ENCODE data around the gene CTSH.
"Not testable (repeated sequence)": the region's sequence is repeated elsewhere in the genome, so short reads cannot be mapped to it uniquely, and the experiment has no call there.

The CTSH gene

DNA sequence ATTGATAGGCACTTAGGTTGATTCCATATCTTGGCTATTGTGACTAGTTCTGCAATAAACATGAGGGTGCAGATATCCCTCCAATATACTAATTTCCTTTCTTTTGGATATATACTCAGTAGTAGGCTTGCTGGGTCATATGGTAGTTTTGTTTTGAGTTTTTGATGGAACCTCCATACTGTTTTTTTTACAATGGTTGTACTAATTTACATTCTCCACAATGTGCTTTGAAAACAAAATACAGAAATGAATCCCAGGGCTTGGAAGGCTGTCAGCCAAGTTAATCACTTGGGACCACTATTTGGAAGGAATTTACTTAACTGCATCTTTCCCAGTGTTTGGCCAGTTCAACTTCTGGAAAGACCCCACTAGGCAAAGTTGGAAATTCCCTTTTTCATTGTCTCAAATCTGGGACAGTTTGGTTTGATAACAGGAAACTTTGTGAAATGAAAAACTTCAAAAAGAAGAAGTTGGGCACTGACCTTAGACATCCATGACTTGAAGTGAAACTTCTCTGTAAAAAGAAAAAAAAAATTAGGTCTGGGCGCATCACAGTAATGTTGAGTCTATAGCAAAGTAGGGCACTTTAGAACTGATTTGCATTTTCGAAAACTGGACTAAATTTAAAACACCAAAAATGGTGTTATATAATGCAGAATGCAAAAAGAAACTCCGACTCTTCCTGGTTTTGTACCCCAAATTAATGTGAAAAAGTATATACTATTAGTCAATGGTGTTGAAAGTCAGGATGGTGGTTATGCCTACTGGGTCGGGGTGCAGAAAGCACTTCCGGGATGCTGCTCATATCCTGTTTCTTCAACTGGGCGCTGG, 6.0 kb downstream of the CTSH start:
- no peak for DNase-seq

DNA sequence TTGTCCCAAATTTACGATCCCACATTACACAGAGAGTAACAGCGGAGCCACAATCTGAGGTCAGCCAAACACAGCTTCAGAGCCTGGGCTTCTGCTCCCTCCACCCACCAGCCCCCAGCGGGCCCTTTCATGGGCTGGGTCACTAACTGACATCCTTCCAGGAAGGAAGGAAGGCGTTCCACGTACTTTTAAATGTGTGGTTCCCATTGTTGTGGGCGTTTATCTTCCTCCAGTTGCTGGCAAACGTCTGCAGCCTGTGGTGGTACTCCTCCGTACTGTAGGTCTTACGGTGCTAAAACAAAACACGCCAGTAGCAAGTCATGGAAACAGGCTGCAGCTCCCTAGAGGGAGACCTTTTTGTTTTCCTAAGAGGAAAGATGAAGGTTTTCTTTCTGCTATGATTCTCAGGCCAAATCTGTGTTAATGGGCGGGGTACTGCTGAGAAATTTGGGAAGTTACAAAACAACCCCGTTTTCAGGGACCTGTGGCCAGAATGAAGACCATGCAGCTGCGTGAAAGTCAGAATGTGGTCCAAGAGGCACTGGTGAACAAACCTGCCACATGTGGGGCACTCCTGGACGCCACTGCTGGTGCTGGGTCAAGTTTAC, 7.6 kb downstream of the CTSH start:
- no peak for DNase-seq

DNA sequence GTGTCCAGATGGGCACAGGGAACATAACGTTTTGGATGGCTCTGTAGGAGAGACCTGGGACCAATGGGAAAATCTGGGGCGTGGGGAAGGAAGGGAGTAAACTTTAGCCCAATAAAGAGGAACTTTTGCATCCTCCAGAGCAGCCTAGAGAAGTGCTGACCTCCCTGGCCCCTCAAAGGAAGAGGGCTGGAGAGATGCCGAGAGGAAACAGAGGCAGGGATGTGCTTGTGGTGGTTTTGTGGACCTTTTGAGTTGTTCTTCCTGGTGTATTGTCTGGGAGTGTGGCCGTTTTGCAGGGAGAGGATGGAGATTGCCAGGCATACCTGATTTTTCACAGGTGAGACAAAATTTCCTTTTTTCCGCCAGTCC, 10.2 kb downstream of the CTSH start:
- DNase-seq, result no peak

DNA sequence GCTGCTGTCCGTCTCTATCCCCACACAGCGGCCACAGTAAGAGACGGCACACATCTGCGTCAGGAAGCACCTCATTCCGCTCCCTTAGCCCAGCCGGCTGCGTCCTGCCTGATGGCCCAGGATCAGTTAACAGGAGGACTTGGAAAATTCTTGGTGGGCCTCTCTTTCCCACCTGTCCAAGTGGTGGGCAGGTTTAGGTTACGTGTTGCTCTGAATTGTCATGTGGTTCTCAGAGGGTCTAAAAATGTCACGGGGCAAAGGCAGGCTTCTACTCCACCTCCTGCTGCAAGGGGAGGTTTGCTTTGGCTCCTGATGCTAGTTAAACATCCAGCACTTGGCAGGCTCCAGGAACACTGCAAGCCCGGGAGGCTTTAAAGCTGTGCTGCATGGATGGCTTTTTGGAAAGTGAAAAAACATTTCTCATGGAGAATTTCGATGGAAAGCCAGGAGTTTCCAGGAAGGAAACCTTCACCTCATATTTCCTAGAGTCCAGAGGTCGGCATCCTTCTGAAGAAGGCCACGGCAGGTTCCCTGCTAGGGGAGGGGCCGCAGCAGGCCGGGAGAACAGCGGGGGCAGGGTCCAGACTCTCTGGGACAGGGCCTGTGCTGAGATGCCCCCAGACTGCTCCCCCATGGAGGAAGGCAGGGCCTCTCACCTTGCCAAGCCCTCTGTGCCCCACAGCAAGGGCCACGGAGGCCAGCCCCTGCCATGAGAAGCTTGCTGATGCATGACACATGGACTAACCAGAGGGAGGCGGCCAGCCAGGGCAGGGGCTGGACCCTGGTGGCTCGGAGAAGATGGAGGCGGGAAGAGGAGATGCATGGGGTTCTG, 10.8 kb downstream of the CTSH start:
- DNase-seq, result peak; percentile 17 to 42

DNA sequence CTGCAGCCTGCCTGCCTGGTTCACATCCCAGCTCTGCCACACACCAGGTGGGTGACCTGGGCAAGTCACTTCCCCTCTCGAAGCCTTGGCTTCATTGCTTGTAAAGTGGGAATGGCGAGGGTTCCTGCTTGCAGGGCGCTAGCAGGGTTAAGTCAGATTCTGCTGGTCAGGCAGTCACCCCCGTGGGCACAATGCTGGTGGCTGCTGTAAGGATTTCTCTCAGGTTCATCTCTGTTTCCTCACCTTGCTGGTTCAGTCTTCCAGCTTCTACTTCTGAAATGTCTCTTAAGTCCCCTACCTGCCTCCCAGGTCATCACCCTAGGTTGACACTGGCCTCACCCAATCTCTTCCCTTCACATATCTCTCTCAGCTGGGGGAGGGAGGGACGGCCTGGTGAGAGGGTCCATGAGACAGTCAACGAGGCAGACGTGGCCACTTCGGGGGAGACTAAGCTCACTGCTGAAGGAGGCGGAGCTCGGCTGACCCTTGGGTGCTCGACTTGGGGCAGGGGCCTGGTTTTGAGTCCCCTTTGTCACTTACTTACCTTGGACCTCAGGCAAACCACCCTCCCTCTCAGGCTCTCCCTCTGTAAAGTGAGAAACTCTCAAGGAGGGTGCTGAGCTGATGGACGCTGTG, 11.5 kb downstream of the CTSH start:
- no peak for DNase-seq

DNA sequence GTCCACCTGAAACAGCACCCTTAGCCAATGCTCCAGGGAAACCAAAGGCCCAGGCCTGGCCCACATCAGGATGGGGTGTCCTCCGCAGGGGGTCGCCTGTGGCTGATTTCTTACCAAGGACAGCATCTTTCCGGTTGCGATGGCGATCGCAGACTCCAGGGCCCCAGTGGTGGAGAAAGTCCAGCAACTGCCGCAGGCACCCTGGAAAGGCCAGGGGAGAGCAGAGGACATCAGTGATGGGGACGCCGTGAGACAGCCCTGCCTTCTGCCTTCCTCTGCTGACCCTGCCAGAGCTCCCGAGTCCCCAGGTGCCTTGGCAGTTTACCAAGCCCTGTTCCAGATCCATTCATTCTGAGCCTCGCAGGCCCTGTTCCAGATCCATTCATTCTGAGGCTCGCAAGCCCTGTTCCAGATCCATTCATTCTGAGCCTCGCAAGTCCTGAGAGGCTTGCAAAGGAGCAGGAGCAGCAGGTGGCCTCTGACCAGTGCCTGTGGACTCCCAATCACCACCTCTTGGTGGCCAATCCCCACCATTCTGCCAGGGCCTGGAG, 12.5 kb downstream of the CTSH start:
- DNase-seq, result no peak

DNA sequence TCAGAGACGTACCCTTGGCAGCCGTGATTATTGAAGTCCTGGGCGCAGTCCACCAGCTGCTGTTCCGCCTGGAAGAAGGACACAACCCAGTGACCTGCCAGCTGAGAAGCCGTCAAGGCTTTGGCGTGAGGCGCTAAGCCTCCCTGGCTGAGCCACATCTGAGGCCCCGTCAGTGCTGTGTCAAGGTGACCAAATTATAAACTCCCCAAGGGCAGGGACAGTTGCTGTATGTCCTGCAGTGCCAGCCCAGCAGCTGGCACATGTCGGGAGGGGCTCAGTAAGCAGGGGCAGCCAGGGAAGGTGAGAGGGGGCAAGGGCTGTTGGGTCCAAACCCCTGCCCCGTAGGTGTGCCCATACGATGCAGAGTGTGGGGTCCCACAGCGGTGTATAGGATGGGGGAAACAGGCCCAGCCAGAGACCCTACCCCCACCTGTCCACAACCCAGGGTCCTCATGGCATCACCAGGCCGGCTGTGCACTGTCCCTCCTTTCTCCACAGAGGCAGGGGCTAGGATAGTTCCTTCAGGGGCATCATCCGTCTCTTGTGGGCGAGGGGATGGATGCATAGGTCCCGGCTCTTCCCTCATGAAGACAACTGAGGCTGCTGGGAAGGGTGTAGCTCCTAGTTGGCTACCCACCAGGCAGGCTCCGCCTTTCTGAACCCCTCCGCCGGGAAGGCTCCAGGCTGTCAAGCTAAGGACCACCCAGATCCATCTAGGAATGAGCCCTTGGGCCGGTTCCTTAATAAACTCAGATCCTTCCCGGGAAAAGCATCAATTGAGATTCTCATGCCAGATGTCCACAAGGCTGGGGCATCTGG, 13.2 kb downstream of the CTSH start:
- no peak for DNase-seq

DNA sequence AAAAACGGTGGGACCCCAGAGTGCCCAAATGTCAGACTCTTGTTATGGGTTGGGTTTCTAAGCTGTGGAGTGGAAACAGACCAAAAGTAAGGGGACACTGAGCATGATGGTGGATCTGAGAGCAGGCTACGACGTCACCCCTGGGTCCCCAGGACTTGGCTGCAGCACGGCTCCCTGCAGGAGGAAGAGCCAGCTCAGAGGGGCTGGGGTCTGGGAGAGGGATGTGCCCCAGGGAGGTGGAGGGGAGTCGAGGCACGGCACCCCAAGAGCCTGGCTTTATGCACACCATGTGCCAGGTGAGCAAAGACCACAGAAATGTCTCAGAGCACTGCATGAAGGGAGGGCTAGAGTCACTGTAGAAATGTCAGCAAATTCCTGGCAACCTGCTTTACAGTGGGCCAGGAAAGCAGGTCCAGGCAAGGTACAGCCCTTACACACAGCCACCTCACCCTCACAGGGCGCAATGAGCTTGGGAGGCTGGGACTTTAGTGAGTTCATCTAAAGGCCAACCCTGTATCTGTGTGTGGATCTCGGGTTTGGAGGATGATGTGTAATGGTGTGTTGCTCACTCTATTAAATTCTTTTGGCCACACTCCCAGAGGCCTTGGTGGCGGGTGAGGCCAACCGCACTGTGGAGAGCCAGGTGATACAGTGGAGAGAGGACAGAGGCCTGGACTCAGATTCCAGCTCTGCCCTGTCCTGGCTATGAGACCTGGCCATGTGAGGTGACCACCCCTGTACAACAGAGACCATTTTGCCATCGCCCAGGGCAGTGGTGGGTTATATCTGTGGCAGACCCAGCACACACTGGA, 14.1 kb downstream of the CTSH start:
- no peak for DNase-seq

DNA sequence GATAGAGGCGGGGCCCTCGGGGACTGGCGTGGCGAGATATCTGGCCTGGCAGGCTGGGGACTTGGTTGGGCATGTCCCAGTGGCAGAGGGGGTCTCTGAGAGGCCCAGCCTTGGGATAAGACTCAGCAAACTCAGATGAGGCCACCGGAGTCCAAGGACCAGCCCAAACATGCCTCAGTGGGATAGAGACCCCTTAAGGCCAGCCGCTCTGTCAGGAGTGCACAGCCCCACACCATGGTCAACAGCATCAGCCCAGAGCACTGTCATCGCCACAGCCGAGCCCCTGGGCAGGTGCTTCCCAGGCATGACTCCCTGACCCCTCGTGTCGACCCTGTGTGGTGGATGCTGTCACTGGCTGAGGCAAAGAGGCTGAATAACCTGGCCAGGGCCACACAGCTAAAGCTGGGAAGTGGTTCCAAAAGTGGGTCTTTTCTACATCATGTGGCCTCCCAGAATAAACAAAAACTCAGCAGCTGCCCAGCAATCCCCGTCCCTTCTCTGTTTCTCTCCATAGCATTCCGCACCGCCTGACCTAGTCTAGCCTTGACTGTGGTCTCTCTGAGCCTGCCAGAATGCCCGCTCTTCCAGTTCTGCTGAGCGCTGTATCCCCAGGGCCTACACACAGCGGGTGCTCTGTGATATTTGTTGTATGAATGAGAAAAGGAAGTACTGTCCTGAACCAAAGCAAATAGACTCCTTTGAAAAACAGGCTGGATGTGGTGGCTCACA, 15.1 kb downstream of the CTSH start:
- DNase-seq, result no peak

DNA sequence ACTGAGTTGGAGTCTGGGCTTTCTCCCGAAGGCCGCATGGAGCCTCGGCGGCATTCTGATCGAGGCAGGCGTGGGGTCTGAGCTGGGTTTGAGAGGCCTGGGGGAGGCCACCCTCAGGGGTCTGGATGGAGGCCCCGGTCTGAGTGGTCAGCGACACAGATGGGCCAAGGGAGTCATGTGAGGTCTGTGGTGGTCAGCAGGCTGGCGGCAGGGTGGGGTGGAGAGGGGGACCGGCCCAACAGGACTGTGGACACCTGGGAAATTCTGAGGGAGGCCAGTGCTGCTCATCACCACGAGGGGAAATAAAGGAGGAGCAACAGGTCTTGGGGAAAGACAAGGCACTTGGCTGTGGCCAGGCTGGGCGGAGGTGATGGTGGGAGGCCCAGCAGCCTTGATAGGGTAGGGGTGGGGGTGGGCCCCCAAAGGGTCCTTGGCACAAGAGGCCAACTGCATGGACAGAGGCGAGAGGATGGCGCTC, 16.2 kb downstream of the CTSH start:
- DNase-seq, result no peak

DNA sequence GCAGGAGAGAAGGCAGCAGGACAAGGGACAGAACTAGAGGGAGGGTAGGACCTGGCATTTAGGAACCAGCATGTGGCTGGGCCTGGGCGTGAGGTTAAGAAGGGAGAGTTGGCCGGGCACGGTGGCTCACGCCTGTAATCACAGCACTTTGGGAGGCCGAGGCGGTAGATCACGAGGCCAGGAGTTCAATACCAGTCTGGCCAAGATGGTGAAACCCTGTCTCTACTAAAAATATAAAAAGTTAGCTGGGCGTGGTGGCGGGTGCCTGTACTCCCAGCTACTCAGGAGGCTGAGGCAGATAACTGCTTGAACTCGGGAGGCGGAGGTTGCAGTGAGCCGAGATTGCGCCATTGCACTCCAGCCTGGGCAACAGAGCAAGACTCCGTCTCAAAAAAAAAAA, 16.7 kb downstream of the CTSH start:
- not testable (repeated sequence) for DNase-seq

DNA sequence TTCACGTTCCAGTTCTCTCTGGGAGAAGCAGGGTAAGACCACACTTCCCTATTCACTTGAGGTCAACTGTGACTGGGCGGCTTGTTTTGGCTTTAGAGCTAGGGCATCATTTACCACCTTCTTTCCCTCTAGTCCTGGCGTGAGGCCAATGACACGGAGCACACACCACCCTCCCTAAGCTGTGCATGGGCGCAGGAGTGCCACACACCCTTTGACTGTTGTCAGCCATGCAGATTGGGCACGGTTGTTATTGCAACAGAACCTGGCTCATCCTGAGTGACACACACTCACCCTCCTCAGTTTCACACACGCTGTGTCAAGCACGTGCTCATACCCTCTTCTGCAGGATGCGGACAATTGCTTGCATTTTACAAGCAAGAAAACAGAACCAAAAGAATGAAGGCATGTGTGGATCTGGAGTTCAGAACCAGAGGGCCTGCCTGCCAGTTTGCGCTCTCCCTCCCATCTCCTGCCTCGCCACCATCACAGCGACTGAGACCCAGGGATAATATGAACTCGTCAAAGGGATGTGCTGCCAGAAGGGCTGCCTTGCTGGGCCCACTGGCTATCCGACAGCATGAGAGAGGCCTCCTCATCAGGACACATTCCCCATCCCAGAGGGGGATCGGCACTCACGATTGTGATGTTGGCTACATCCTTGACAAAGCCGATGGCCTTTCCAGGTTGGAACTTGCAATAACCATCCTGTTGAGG, 17.6 kb downstream of the CTSH start:
- no peak for DNase-seq

DNA sequence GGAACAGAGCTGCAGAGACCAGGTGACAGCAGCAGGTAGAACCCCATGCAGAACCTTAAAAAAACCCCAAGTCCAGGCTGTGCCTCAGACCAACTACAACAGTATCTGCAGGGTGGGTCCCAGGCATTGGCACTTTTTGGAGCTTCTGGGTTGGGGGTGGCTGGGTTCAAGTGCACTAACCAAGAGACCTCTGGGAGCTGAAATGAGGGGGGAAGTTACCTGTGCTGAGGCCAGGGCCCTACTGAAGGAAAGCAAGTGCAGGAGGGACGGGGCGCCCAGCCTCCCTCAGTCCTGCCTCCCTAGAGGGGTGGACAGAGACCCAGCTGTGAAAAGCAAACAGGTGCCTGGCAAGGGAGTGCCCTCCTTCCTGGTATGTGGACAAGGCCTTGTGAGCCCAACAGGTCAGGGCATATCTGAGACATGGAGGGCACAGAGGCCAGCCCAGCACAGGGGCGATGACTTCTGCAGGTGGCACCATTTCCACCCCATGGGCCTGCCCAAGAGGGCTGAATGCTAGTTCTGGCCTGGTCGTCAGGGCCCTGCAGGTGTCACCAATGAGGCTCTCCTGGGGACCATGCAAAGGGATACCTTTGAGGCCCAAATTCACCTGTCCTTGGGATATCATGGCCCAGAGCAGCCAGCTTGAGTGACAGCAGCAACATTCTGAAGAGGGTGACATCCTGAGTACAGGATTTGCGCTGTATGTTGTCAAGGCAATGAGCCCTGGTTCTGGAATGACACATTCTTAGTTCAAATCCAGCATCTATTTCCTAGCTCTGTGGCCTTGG, 18.7 kb downstream of the CTSH start:
- DNase-seq, result no peak

DNA sequence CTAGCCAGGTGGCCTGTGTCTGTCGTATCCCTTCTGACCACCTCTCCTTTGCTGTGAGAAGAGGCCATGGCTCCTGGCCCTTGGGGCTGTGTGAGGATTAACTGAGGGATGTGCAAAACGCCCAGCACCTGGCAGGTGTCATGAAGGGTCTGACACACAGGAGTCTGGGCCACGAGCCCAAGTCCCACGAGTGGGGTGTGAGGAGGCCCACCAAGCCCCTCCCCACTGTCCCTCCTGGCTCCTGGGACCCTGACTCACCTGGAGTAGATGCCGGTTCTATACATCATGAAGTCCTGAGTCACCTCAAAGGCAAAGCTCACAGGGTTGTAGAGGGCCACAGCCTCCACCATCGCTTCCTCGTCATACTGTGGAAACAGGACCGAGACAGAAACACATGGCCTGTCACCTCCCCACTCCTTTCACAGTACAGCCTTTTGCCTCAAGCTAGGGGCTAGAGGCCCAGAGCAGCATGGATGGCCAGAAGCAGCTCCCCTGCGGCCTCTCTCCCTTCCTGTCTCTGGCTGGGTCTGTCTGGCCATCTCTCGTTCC, 19.7 kb downstream of the CTSH start:
- no peak for DNase-seq

DNA sequence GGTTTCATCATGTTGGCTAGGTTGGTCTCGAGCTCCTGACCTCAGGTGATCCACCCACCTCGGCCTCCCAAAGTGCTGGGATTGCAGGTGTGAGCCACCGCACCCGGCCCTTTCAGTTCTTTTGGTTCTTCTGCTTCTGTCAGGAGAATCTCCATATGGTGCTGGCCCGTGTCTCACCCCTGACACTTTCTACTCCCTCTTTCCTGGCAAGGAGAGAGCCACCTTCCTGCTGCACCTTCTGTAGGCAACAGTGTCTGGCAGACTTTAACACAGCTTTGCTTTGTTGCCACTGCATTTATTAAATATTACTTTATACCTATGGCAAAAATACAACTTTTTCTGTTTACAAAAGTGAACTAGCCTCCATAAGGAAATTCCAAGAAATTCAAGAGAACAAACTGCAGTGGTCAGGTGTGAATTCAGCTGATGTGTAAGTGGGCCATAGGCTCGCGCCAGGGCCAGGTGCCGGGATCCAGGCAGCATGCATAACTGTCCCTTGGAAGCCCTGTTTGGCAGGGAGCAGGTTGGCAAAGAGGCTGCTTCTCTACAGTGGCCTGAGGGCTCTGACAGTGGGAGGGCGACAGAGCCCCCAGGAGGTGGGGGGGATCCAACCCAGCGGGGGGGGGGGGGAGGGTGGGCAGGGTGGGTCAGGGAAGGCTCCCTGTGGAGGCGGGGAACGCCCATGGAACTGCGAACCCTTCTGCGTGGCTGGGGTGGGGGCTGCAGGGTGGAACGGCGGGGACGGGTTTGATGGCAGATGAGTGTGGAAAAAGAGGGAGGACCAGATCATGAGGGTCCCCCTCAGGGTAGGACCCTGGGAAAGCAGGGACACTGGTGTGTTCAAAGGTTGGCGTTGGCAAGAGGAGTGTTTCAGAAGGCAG, 21.1 kb downstream of the CTSH start:
- no peak for DNase-seq

DNA sequence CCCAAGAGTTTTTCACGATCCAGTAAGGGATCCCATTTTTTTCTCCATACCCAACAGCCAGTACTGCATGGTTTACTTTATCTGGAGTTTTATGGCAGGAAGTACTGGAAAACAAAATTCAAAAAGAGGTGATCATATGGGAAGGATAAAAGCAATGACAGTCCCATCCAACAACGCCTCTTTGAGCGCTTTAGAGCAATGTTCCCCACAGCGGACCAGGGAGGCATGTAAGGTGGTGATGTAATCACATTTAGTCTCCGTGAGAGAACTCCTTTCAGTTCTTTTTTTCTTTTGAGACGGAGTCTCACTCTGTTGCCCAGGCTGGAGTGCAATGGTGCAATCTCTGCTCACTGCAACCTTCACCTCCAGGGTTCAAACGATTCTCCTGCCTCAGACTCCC, 21.8 kb downstream of the CTSH start:
- DNase-seq, result no peak

DNA sequence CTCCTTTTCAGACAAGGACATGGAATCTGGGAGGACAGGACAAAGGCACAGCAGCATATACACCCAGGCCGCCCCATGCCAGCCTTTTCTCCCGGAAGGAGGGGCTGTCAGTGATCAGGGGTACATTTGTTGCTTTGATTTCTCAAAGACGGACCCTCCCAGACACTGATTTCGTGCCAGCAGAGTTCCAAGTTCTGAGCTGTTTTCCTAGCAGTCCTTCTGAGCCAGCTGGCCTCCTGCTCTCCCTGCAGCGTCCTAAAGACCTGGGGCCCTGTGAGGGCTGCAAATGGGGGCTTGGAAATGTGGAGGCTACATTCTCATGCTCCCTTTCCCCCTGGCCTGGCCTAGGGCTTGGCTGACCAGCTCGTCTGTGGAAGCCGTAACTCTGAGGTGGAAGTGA, 22.3 kb downstream of the CTSH start:
- no peak for DNase-seq

DNA sequence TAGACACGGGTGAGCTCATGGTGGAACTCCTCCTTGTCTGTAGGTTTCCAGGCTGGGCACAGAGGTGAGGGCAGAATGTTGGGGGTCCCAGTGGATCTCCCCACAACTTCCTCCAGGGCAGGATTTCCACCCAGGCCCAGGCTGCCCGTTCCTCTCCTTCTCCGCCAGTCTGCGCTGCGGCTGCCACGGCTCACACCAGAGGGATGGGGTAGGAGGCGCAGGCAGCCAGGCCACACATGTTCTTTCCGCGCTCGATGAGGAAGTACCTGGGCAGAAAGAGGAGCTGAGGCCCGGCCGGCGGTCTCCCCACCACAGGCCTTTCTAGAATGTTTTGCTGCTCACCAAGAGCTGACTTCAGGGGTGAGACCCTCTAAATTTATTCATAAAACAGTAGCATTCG, 22.9 kb downstream of the CTSH start:
- DNase-seq, result no peak

Data from NCI-H446 (cell line).